Measurements from ENCODE around the gene IST1.
A peak's percentile ranks its signal among the peaks of the same experiment; 100 is the strongest.

Gene IST1

GRCh38 chr16:71920658-71921057 lies 25.3 kb downstream of the IST1 start:
- no peak for DNase-seq

GRCh38 chr16:71923941-71924690 lies 28.8 kb downstream of the IST1 start:
- DNase-seq = no peak

- no peak for DNase-seq
Observed at GRCh38 chr16:71924710-71925109, 29.4 kb downstream of the IST1 start.

GRCh38 chr16:71927383-71927782 lies 32.1 kb downstream of the IST1 start:
- DNase-seq = no peak

- DNase-seq = no peak
Observed at GRCh38 chr16:71927787-71928186, 32.5 kb downstream of the IST1 start.

- DNase-seq = no peak
Observed at GRCh38 chr16:71929048-71929447, 33.7 kb downstream of the IST1 start.

GRCh38 chr16:71930013-71930563 lies 34.8 kb downstream of the IST1 start:
- no peak for DNase-seq

GRCh38 chr16:71931001-71931400 lies 35.7 kb downstream of the IST1 start:
- no peak for DNase-seq

- DNase-seq = no peak
Observed at GRCh38 chr16:71931599-71931998, 36.3 kb downstream of the IST1 start.

- no peak for DNase-seq
Observed at GRCh38 chr16:71933017-71933416, 37.7 kb downstream of the IST1 start.

- DNase-seq = no peak
Observed at GRCh38 chr16:71933913-71934695, 38.8 kb downstream of the IST1 start.

- no peak for DNase-seq
Observed at GRCh38 chr16:71937868-71938510, 42.7 kb downstream of the IST1 start.

GRCh38 chr16:71943887-71944286 lies 48.6 kb downstream of the IST1 start:
- no peak for DNase-seq

GRCh38 chr16:71945616-71946015 lies 50.3 kb downstream of the IST1 start:
- DNase-seq = no peak

GRCh38 chr16:71952825-71953224 lies 57.5 kb downstream of the IST1 start:
- no peak for DNase-seq

- DNase-seq = no peak
Observed at GRCh38 chr16:71954180-71954579, 58.8 kb downstream of the IST1 start.

- DNase-seq = no peak
Observed at GRCh38 chr16:71954699-71955195, 59.4 kb downstream of the IST1 start.

- DNase-seq = no peak
Observed at GRCh38 chr16:71956486-71956885, 61.2 kb downstream of the IST1 start.

- DNase-seq = peak; percentile 72
Observed at GRCh38 chr16:71961066-71962039, 66.0 kb downstream of the IST1 start.

- no peak for DNase-seq
Observed at GRCh38 chr16:71963125-71963875, 68.0 kb downstream of the IST1 start.

GRCh38 chr16:71965223-71965622 lies 69.9 kb downstream of the IST1 start:
- DNase-seq = no peak
